Sigmoid colon (tissue), 4 donors: ENCODE data around the gene HRH2.

Source experiments
- POLR2A ChIP-seq, 2 donors: fragments of 450-650 bp; IDR thresholded peaks; one replicate each; pipeline ENCODE4 v1.6.1; 2016; ENCODE audit warnings: antibody characterized with exemption in 2 of 2, mild to moderate bottlenecking in 2 of 2, moderate library complexity in 2 of 2
- POLR2AphosphoS5 ChIP-seq, 4 donors: sonication (generic); formaldehyde crosslinking; IDR thresholded peaks; one replicate each; pipeline ENCODE4 v1.6.1; 2017; ENCODE audit warnings: antibody characterized with exemption in 4 of 4
- TF ChIP-seq, protein P1 (sequence below), 4 experiments: fragments of 450-650 bp in 3 of 4; fragments of 200-600 bp in 1 of 4; IDR thresholded peaks; one replicate each; pipeline ENCODE4 v1.5.1; 2016 to 2019; ENCODE audit warnings: antibody characterized with exemption in 4 of 4, mild to moderate bottlenecking in 3 of 4, moderate library complexity in 2 of 4

DNA sequence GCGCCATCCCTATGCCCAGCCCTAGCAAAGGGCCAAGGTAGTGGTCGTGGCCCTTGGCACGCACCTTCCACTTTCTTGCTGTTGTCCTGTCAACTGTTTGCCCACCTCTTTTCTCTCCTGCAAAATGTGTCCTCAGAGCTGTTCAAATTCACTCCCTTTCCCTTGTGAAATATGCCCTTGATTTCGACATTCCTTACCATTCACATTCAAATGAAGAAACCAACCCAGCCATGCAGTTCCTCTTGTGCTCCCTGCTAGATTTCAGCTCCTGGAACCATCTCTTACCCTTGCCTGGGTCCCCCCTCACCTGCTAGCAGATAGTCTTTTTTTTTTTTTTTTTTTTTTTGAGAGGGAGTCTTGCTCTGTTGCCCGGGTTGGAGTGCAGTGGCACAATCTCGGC lies 19.6 kb upstream of the HRH2 start:
- TF ChIP-seq, protein P1, sequence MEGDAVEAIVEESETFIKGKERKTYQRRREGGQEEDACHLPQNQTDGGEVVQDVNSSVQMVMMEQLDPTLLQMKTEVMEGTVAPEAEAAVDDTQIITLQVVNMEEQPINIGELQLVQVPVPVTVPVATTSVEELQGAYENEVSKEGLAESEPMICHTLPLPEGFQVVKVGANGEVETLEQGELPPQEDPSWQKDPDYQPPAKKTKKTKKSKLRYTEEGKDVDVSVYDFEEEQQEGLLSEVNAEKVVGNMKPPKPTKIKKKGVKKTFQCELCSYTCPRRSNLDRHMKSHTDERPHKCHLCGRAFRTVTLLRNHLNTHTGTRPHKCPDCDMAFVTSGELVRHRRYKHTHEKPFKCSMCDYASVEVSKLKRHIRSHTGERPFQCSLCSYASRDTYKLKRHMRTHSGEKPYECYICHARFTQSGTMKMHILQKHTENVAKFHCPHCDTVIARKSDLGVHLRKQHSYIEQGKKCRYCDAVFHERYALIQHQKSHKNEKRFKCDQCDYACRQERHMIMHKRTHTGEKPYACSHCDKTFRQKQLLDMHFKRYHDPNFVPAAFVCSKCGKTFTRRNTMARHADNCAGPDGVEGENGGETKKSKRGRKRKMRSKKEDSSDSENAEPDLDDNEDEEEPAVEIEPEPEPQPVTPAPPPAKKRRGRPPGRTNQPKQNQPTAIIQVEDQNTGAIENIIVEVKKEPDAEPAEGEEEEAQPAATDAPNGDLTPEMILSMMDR (IDR thresholded peaks at IDR 0.05) = no peak
- TF ChIP-seq POLR2A (IDR thresholded peaks at IDR 0.05) = no peak
- no peak for TF ChIP-seq POLR2AphosphoS5 (IDR thresholded peaks at IDR 0.05)
